RCC 7860 (cell line): Measurements from ENCODE around the gene MRPS2.
"Not testable (repeated sequence)": the region's sequence is repeated elsewhere in the genome, so short reads cannot be mapped to it uniquely, and the experiment has no call there.

Source experiments
- DNase-seq: peaks from one replicate; pipeline ENCODE4 v3.0.0-alpha.2; 2015; ENCODE audit warnings: low spot score
- FAIRE-seq: peaks from 2 replicates; lab custom pipeline; 2012; peaks lifted over from hg19 to GRCh38; lab: Jason Lieb, UNC

MRPS2 gene

DNA sequence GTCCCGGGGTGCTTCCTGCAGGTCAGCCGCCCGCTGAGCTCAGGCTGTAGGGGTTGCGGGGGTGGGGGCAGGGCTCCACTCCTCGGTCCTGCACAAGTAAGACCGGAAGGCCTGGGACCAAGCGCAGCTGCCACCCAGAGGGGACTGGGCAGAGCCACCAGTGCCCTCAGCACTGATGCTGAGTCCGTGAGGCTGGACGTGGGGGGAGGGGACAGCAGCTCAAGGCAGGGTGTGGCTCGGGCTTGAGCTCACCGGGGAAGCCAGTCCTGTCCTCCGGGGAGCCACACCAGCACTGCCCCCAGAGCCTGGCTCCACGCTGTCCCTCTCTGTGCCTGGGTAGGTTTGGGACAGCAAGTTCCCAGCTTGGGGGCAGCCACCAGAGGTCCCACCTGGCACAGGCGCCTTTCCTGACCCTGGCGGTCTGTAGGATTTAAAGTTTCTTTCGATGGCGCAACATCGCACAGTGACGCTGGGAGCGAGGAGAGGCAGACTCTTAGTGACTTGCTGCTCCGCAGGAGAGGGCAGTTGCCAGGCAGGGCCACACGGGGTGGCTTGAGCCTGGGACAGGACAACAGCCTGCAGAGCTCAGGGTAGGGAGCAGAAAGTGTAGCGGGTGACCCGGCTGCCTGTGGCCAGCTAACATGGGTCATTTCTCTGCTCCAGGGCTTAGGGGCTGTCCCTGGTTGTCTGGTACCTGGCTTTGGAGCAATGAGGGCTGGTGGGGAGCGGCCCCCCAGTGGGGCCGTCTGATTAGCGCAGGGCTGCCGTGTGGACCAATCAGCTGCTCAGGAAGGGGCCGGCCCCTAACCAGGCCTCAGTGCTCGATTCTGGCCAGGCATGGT is 26.5 kb downstream of the MRPS2 start:
- FAIRE-seq, result no peak
- no peak for DNase-seq

DNA sequence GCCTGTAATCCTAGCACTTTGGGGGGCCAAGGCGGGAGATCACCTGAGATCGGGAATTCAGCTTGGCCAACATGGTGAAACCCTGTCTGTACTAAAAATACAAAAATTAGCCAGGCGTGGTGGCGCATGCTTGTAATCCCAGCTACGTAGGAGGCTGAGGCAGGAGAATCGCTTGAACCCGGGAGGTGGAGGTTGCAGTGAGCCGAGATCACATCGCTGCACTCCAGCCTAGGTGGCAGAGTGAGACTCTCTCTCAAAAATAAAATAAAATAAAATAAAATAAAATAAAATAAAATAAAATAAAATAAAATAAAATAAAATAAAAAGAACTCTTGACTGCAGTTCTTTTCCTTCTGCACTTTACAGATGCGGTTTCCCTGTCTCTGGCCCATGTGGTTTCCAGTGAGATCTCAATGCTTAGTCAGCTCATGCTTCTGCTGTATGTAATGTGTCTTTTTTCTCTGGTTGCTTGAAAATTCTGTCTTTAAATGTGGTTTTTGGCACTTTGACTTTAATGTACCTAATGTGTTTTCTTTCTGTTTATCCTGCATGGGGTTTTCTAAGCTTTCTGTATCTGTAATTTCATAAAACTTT is 28.5 kb downstream of the MRPS2 start:
- DNase-seq, FAIRE-seq: not testable (repeated sequence)

DNA sequence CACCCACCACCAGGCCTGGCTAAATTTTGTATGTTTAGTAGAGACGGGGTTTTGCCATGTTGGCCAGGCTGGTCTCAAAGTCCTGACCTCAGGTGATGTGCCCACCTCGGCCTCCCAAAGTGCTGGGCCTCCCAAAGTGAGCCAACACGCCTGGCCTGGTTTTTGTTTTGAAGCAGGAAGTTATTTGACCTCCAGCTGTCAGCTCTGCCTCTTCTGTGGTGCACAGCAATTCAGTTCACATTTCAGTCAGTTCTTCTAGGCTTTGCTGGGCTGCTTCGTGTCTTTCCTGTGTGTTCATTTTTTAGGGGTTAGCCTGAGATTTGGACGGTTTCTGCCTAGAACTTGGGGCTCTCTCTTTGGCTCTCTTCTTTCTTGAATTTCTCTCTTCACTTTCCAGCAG is 29.7 kb downstream of the MRPS2 start:
- no peak for FAIRE-seq
- DNase-seq, result no peak

DNA sequence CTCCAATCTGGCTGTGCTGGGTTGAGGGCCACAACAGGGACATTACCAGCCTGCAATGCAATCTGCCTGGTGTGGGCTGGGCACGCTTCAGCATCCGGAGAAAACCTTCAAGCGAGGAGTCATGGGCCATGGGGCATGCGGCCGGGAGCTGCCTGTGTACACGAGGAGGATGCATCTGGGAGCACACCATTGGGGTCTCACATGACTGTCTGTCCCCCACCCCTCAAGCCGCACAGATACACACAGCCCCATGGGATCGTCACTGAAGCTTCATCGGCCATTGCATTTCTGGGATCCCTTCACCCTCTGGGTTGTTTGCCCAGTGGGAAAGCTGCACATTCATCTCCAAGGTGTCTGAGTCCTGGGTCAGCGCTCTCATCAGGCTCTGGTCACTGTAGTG is 30.6 kb downstream of the MRPS2 start:
- DNase-seq (no peak), FAIRE-seq (no peak)

DNA sequence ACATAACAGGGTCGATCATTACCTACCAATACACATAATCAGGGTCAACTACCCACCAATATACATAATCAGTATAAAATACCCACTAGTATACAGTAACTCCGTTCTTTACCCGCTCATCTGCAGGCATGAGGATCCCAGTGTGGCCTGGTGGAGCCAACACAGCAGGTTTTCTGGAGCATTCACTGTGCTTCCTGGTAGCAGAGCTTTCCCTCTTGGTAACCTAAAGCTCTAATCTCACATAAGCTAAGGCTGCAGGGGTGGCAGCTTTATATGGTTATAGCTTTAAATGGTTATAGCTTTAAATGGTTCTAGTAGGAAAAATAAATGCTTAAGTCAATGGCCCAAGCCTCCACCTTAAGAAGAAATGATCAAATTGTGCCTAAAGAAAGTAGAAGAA is 32.6 kb downstream of the MRPS2 start:
- FAIRE-seq (no peak), DNase-seq (no peak)

DNA sequence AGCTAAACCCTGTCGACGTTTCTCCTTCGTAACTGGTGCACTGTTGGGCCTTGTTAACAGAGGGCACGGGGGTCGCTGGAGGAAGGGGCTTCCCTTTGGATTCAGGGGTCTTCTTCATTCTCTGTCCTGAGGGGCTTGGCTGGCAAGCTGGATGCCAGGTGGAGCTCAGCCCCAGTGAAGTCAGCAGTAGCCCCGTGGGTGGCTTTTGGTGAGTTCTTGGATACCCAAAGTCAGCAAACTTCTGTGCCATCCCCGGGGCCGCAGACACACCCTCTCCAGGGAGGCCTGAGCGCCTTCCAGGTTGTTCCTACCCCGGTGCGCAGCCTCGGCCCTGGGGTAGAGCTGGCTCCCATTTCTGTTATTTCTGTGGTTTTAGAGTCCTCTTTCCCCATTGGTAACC is 33.2 kb downstream of the MRPS2 start:
- DNase-seq (no peak), FAIRE-seq (no peak)

DNA sequence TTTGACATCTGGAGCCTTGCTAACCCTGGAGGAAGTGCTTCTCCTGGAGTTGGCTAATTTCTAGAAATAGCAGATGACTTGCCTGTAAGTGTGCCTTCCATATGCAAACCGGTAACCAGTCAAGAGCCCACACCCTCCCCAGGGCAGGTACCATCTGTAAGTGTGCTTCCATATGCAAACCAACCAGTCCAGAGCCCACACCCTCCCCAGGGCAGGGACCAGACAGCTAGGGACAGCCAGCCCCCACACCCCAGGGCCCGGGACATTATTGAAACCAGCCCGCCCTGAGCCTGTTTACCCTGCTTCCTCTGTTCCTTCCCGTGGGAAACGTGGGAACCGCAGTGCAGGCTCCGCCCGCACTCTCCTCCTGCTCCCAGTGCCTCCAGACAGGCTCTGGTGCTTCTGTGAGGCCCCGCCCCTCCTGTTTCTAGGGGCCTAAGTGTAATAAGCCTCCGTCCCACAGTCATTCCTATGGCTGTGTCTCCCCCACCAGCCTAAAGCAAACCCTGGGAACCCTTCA is 33.8 kb downstream of the MRPS2 start:
- not testable (repeated sequence) for FAIRE-seq, DNase-seq

DNA sequence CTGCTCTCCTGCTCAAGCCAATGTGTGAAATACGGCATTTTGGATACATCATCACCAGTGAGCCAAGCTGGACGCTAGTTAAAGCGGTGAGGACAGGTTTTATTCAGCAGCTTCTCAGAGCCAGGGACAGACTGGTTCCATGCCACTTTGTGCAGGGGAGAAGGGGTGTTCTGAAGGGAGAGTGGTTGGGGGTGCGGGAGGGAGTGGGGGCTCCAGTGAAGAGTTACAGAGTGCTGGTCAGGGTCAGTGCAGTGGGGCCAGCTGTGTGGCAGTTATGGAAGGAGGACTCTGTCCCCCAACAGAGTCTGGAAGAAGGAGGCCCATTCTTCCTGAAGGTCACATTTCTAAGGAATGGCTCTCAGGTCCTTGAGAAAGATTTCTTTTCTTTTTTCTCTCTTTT is 34.3 kb downstream of the MRPS2 start:
- not testable (repeated sequence) for FAIRE-seq

DNA sequence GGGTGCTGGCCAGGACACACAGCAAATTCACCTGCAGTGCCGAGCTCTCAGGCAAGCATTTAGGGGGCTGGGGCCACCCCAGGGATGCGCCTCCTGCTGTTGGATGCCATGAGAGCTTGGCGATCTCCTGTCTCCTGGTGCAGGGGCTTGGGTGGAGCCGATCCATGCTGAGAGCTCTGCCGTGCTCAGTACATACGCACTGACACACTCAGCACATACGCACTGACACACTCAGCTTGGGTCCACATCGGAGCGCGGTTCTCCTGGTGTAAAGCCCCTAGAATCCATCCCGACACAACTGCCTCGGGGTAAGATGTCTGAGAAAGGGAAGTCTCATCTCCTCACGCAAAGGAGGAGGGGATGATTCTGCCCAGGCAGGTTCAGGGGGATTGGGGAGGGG is 35.1 kb downstream of the MRPS2 start:
- DNase-seq, FAIRE-seq: not testable (repeated sequence)

More for the DNA sequence above, 34.3 kb downstream of the MRPS2 start:
- DNase-seq, result not testable (repeated sequence)

DNA sequence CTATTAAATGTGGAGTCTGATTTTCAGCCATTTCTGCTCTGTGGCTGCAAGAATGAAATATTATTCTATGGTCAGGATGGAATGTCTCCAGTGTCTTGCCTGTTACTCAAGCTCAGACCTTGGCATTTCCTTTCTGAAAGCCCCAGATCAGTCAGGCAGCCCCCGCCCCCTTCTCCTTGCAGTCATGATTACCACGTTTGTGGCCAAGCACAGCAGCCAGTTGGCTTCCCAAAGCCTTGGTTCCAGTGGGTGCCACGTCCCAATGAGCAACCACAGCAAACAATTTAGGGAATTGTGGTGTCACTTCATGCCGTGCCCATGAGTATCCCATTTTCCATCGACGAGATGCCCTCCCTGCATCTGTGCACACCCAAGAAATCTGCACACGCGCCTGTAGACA is 35.7 kb downstream of the MRPS2 start:
- no peak for DNase-seq

DNA sequence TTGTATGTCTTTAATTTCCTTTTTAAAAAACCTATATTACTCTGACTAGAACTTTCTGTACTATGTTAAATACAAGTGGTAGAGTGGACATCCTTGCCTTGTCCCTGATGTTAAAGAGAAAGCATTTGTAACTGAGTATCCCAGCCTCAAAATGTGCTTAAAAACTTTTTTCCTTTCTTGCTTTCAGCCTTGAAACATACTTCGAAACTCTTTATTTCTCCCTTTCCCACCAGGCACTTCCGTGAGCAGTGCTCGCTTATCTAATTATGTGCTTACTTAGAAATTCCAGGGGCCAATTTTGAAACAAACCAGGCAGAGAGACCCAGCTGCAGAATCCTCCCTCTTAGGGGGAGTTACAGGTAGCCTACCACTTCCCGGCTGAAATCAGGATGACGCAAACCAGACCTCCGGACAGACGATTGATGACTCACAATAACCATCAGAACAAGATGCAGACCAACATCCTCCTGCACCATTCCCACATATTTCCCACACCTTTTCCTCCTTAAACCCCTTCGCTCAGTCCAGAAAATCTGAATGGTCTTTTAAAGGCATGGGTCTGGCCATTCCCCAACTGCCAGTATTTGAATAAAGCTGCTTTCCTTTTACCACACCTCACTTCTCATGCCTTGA is 42.9 kb downstream of the MRPS2 start:
- FAIRE-seq, result peak; percentile 76
- peak; percentile 45 for DNase-seq

More for the DNA sequence above, 35.7 kb downstream of the MRPS2 start:
- FAIRE-seq, result no peak

DNA sequence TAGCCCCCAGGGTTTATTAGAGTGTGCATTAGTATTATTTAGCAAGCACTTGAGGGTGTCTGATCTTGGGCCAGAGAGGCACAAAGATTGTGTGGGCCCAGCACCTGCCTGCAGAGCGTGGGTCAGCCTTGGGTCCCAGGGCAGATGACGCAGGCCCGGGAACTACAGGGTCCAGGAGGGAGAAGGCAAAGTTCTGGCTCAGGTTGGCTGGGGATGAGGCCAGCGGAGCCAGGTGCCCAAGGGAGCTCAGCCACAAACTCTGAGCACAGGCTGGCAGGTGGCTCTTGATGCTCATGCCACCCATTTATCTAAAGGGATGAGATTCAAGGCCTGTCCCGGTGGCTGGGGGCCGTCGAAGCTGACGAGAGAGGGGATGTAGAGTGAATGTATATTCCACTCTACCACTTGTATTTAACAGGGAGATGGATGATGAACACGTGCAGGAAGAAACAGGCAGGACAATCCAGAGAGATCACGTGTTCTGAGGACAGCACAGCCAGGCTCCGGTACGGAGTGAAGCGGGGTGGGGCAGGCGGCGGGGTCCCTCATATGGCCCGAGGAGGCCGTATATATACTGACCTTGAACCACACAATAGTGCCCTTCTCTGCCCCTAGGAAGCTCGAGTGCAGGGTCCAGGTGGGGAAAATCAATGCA is 44.6 kb downstream of the MRPS2 start:
- FAIRE-seq, result no peak

DNA sequence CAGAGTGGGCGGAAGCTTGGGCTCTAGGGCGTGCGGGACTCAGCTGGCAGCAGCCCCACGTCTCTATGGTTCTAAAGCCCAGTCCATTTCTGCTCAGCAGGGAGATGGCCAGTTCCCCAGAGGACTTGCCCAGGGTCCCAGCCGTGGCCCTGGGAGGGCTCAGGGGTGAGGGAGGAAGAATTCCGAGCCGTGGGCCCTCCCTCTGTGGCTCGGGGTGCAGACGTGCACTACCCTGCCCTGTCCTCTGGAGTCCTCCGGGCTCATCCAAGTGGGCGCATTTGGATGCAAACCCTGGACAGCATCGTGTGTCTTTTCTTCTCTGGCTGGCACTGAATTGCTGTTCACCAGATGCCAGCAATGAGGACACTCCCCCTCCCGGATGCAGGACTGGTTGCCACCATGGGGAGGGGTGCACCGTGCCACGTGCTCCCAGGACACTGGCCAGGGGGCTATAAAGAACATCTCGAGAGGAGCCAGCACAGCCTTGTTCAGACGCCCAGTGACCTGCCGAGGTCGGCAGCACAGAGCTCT is 45.2 kb downstream of the MRPS2 start, which contains the start of gene OBP2A:
Gene OBP2A (plus strand): TSS at position 481 of the 531 bp plus-strand sequence. CDS start 55 bp downstream, outside the sequence.
- not testable (repeated sequence) for DNase-seq, FAIRE-seq

More for the DNA sequence above, 44.6 kb downstream of the MRPS2 start:
- DNase-seq, result no peak

DNA sequence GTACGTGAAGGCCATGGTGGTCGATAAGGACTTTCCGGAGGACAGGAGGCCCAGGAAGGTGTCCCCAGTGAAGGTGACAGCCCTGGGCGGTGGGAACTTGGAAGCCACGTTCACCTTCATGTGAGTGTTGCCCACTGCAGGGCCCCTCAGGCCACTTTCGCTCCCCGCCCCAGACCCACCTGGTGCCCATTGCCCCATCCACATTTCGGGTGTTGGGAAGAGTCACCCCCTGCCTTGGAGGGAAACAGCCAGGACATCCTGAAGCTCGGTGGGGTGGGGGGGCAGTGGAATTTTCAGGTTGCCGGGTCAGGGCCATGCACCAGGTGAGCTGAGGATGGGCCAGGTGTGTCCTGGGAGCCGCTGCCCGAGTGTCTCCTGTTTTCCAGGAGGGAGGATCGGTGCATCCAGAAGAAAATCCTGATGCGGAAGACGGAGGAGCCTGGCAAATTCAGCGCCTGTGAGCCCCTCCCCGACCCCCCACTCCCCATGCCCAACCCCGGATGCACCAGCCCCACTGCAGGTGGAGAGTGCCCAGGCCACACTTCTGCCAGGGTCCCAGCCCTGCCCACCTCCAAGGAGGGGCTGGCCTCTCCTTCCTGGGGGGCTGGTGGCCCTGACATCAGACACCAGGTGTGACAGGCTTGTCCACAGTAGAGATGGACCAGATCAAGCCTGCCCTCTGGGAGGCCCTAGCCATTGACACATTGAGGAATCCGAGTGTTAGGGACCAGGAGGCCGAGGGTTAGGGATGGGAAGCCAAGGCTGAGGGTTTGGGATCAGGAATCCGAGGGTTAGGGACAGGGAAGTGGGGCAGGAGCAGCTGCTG is 46.5 kb downstream of the MRPS2 start:
- DNase-seq, FAIRE-seq: not testable (repeated sequence)

DNA sequence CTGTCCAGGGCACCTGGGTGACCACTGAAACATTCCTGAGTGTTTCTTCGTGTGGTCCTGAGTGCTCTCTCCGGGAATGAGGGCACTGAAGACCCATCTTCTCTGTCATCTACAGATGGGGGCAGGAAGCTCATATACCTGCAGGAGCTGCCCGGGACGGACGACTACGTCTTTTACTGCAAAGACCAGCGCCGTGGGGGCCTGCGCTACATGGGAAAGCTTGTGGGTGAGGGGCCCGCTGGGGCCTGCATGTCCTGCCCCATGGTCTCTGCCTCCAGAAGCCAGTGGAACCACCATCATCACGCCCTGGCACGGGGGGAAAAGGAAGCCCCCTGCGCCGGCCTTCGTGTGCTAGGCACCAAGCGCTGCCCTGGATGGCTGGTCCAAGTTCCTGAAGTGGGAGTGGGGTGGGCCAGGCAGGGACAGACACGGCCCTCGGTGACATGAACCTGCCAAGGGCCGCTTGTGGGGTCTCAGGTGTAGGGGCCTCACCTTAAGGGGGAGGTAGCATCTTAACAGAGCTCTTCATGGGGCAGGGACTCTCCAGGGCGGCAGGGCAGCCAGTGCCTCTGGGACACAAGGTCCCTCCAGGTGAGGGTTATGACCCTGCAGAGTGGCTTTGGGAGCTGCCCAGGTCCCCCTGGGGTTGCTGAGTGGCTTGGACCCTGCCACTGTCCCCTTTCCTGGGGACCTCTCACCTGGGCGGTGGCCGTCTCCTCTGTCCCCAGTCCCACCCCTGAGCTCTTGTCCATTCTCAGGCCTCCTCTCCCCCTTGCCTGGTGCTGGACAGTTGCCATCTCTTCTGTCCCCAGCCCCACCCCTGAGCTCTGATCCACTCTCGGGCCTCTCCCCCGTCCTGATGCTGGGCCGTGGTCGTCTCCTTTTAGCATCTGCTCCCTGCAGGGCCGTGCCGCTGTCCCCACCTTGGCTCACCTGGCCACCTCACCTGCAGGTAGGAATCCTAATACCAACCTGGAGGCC is 47.6 kb downstream of the MRPS2 start:
- DNase-seq (no peak), FAIRE-seq (no peak)

DNA sequence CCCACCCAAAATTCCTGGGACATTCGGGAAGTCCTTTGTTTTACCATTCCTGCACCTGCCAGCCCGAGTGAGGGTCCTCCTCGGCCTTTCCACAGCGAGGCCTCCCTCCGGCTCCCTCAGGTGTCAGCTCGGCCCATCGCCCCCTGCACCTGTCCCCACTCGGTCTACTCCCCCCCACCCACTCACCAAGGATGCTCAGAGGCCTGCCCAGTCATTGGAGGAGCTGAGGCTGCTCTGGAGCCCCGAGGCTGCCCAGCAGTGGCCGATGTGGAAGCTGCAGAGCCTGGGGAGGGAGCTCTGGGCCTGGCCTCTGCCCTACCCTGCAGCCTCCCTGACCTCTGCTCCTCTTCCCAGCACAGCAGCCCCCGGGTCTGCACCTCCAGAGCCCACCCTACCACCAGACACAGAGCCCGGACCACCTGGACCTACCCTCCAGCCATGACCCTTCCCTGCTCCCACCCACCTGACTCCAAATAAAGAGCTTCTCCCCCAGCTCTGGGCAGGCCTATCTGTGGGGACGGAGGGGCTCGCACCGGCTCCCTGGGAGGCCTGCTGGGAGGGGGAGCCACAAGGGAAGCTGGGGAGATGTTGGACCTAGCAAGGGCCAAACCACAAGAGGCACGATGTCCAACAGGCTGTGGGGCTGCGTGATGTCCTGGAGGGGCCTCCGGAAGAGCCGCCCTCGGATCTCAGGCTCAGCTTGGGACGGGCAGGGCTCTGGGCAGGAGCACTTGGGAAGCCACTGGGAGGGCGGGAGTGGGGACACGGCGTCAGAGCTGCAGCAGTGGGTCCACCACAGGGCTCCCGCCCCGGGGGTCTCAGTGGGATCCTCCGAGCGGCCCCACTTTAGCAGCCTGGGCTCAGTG is 49.2 kb downstream of the MRPS2 start:
- FAIRE-seq, DNase-seq: not testable (repeated sequence)

DNA sequence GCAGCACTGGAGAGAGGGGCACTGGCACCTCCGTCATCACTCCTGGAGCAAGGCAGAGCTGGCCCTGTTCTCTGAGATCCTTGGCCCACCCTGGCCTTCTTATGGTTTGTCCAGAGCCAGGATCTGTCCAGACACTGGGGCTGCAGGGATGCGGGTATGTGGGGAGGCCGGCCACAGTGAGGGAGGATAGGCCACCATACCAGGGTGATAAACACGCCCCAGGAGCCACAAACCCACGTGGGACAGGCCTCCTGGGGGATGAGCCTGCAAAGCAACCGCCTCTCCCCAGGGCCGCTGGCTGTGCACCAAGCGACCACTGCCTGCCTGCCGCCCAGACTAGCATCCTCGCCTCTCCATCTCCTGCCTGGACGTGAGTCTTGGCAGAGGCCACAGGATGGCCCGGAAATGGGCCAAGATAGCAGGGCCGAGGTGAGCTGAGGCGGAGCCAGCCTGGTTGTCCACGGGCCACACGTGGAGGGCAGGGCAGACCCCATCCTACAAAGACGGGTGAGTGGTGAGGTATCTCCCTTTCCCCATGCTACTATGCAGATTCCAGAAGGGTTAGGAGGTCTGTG is 49.9 kb downstream of the MRPS2 start:
- FAIRE-seq, result no peak
- no peak for DNase-seq
